NCI-H2196 treated with DMSO at 0.1 percent for 48 hours (cell line): ENCODE measurements around the gene TRPV4.

Experiments used
- DNase-seq: peaks from one replicate; lab custom pipeline; 2025; ENCODE audit not compliant: unreplicated experiment; lab: John Stamatoyannopoulos, UW

Gene TRPV4

DNA sequence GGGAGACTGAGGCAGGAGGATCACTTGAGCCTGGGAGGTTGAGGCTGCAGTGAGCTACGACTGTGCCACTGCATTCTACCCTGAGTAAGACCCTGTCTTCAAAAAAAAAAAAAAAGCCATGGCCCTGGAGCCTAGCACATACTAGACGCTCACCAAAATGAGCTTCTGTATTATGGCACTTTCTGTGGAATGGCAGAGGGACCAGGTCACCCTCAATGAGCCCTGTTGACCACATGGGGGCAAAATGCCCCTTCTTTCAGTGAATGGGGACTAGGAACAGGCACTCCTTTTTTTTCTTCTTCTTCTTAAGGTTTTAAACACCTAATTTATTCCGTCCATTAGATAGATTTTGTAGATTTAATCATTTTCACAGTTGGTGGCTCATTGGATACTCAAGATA lies 69.1 kb downstream of the TRPV4 start:
- no peak for DNase-seq

DNA sequence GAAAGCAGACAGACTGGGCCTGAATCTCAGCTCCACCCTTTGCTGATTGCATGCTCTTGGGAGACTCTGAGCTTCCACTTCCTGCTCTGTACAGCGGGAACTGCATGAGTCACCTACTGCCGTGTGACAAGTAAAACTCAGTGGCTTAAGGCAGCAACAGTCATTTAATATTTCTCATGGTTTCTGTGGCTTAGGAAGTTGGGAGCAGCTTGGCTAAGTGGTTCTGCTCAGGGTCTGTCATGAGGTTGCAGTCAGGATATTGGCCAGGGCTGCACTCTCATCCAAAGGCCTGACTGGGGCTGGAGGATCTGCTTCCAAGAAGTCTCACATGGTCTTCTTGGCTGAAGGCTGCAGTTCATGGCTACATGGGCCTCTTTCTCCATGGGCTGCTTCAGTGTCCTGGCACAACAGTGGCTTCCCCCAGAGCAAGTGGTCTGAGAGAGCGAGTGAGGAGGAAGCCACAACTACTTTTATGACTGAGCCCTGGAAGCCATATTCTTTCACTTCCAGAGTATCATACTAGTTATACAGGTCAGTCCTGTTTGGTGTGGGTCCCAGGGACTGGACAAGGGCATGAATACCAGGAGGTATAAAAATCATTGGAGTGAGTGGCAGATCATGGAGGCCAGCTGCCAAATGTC lies 69.9 kb downstream of the TRPV4 start:
- no peak for DNase-seq

DNA sequence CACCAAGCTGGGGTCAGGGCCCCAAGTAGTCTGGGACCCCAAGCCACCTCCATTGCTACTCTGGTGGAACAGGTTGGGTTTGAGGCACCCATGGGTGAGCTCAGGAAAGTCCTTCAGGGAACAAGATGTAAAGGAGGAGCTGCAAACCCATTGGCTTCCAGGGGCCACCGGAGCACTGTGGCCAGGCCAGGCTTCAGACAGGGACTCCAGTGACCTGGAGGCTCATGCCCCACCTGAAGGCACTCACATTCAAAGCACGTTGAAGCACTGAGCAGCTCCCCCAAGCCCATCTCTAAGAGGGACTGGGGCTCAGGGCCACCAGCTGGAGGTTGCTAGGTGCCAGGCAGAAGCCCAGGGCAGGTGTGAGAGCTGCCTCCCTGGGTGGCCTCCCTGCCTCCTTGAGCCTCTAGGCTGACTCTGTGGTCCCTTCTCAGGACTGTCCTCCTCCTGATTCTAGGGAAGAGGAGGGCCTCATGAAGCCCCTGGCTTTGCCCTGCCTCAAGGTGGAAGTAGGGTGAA lies 70.5 kb downstream of the TRPV4 start:
- no peak for DNase-seq

DNA sequence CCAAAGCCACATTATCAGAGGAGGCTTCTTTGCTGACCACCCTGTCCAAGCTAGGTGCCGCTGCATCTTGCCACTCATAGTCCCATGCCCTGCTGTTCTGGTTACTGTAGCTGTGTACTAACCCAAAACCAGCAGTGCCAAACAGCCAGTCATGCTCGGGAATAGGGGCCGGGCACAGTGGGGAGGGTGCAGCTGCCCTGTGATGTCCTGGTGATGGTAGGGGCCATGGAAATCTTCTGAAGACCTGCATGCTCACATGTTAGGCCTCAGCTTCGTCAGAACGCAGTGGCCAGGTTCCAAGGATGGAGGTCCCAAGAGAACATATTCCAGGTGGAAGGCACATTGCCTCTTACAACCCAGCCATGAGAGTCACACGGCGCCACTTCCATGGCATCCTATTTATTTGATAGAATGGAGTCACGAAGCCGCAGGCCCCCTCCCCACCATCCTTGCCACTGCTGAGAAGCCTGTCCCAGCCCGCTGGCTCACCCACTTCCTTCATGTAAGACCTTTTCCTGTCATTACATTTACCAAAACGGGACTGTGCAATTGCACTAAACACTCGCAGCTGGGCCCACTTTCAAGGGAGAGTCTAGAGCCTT lies 71.0 kb downstream of the TRPV4 start:
- DNase-seq, result no peak

DNA sequence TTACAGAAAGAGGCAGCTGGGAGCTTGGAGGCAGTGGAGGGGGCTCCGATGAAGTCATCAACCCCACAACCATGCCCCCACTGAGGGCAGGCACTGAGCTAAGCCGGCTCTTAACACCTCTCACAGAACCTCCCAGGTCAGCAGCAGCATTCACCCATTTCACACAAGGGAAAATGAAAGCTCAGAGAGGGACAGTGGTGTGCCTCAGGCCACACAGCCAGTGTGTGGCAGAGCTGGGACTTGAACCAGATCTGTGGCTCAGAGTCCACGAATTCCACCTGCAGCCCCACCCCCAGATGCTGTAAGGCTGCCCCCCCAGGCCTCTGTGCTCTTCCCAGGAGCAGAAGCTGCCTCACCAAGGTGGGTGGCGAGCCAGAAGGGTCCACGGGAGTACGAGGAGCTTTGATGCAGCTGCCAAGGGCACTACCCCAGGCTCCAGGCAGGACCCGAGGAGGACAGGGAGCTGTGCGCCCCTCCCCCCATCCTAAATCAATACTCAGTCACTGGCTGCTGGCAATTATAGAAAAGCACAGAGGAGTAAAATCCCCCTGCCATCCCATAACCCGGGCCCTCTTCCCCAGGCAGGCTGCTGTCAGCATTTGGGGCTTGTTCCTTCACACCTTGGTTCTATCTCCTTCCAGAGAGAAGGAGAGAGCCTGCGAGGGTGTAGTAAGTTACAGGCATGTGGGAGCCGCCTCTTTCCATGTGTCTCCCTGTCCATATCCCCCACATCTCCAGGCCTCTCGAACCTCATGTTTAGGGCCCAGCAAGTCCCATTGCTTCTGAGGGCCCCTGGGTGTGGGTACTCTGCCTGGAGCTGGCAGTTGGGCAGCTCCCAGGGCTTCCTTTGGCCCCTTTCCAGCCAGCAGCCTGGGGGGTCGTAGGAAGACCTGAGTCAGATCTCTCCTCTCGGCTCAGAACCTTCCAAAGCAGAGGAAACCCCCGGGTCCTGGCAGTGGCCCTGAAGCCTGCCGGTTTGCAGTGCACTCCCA lies 72.0 kb downstream of the TRPV4 start:
- DNase-seq, result no peak

DNA sequence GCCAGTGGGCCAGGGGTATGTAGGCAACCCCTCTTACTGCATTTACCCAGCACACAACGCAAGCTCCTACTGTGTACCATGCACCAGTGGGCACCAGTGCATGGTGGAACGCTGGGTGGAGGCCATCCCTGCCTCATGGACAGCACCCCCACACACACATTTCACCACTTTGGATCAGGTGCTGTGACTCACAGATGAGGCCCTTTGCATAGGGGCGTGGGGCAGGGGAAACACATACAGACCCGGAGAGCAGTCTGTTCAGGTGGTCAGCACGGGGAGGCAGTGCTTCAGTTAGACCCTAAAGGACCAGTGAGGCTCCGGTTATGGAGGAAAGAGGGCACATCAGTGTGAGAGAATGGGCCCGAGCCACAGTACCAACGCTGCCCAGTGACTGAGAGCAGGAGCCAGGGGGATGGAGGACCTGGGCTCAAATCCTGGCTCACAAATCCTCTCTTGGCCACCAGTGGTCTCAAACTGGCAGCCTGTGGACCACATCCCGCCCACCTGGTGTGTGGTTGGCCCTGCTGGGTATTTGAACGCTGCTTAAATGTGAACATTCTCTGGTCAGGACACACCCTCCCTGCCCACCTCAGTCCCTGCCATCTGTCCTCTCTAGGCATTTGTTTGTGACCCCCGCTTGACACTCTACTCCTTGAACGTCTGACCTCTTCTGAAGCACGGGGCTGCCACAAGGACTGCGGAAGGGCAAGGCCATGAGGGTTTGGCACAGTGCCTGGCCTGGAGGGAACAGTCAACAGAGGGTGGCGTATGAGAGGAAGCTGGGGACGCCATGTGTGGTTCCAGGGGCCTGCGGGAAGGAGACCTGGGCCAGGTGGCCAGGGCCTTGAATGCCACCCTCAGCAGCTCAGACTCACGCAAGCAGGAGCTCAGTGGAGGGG lies 72.9 kb downstream of the TRPV4 start:
- DNase-seq, result no peak

DNA sequence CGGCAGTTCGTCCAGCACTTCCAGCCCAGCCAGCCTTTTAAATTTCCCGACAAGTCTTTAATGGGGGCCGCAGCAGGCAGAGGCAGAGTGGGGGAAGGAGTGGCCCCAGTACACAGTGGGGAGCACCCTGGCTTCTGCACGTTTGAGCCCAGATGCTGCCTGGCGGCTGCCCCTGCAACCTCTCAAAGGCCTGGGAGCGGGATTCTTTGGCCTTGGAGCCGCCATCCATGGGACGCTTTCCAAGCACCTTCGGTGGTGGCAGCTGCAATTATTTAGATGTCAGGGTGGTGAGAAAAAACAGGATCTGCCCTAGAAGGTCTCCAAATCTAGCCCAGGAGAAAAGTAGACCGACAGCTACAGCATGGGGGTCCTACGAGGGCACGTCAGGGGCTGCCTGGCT lies 73.6 kb downstream of the TRPV4 start:
- DNase-seq, result no peak

DNA sequence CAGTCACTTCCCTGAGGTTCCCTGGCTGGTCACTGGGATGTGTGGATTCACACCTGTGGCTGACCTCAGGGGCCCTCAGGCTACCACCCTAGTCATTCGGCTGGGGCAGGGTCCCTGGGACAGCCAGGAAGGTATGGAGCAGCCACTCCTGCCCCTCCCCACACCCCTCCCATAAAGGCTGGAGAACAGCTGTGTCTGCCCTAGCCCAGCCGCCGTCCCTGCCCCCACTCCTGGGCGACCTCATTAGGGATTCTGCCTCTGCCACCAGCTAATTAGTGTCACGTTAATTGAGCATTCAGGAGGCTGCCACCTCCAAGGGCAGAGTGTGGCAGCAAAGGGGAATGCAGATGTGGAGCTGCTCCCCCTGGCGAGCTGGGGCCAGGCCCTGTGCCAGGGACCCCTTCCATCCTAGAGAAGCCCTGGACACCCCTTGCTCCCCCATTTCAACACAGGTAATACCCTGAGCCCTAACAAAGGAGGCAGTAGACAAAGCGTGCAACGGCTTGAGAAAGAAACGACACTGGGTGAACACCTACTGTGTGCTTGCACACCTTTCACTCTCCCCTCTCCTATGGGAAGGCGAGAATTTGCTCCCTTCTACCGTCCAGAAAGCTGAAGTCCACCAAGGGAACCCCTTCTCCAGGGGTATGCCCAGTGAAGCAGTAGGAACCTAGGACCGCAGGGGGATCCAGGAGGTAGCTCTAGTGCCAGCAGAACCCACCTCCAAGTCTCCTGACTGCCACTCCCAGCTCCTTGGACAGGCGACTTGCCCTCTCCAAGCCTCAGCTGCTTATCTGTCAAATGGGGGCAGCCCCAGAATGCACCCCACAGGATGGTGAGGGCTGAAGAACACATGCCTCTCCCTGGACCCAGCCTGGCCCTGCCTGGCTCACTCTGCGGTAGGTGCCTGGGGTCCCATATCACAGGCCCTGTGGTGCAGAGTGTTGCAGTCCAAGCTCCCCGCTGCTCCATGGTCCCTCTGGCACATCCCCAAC lies 74.5 kb downstream of the TRPV4 start:
- no peak for DNase-seq

DNA sequence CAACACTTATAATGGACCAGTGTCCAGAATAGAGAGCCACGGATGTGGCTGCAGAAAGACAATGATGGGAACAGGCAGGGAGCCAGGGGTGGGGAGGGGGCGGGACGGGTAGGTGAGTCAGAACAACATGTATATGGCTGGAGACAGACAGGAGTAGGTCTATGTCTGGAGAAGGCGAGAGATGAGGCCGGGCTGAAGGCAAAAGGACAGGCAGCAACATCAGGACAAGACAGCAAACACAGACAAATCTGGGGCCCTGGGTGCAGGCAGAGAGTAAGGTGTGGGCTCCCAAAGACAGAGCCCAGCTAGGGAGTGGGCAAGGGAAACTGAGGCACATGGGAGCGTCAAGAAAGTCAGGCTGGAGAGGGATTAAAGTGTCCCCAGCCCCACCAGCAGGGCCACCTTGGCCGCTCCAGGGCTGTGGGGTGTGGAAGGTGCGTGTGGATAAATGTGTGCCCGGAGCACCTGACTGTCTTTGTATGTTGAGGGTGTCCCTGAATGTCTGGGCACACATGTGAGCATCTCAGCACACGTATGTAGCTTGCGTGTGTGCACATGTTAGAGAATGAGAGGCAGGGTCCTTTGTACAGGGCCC lies 75.4 kb downstream of the TRPV4 start:
- no peak for DNase-seq

DNA sequence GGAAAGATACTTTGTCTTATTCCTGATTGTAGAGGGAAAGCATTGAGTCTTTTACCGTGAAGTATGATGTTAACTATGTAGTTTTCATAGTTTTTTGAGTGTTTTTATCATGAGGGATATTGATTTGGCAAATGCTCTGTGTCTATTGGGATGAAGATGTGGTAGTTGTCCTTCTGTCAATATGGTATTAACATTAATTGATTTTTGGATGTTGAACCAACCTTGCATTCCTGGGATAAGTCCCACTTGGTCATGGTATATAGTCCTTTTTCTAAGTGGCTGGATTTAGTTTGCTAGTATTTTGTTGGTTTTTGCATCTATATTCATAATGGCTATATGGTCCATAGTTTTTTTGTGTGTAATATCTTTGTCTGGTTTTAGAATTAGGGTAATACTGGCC lies 76.7 kb downstream of the TRPV4 start:
- no peak for DNase-seq

DNA sequence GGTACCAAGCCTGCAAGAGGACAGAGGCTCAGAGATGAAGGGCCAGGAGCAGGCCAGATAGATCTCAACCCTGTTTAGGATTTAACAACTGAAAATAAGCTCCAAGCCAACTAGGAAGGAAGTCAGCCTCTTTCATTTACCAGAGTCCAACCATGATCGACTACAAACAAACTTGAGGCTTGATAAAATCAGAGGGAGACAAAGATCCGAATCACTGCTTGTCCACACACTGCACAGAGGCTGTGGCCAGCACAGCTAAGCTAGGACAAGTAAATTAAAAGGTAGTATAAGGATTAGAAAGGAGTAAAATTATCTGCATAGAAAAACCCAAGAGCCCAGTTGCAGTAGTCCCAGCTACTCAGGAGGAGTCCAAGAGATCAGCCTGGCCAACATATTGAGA lies 79.2 kb downstream of the TRPV4 start:
- no peak for DNase-seq

DNA sequence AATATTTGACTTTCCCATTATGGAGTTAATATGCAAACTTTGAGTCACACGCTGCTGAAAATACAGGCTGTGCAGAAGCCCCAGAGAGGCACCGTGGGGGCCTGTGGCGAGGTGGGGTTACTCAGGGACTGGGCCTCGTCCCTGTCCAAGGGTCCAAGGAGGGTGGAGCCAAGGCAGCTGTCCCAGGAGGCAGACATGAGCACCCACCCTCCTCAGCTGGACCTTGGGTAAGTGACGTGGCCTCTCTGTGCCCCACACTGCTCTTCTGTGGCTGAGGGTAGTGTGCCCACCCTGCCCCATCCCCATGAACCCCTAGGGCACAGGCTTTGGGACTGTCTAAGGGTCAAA lies 80.2 kb downstream of the TRPV4 start:
- DNase-seq, result no peak

DNA sequence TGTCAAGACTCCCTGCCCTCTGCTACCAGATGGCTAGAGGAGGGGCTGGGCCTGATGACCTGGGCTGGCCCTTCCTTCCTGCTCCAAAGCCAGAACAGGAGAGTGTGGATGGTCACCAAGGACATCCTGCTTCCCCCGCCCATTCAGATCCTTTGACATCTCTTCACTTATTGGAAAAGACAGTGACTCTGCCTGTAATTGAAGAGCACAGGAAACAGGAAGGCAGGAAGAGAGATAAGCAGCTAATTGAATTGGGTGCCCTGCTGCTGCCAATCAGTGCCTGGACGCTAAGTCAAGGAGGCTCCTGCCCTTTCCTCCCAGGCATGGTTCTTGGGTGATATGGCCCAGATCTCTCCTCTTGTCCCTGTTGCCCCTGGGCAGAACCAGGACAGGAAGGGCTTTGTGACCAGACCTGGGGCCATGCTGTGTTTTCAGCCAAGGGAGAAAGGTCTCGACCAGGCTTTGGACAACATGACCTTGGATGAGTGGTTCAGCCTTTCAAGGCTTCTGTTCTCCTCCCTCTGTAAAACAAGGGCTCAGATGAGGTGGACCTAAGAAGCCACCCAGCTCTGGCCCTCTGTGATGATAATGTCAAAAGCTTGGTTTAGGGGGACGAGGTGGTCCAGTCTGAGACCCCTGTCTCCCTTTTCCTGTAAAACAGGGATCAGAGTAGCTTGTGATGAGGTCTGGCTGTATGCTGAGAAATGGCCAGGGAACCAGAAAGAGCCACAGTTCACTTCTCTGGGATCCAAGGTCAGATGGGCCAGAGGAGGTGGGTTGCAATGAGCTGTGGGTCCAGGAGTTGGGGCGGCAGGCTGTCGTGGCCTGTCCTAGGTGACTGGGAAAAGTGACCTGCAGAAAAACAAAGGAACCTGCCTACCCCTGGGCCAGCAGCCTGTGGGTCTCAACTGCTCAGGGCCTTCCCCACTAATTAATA lies 80.8 kb downstream of the TRPV4 start:
- DNase-seq, result no peak

DNA sequence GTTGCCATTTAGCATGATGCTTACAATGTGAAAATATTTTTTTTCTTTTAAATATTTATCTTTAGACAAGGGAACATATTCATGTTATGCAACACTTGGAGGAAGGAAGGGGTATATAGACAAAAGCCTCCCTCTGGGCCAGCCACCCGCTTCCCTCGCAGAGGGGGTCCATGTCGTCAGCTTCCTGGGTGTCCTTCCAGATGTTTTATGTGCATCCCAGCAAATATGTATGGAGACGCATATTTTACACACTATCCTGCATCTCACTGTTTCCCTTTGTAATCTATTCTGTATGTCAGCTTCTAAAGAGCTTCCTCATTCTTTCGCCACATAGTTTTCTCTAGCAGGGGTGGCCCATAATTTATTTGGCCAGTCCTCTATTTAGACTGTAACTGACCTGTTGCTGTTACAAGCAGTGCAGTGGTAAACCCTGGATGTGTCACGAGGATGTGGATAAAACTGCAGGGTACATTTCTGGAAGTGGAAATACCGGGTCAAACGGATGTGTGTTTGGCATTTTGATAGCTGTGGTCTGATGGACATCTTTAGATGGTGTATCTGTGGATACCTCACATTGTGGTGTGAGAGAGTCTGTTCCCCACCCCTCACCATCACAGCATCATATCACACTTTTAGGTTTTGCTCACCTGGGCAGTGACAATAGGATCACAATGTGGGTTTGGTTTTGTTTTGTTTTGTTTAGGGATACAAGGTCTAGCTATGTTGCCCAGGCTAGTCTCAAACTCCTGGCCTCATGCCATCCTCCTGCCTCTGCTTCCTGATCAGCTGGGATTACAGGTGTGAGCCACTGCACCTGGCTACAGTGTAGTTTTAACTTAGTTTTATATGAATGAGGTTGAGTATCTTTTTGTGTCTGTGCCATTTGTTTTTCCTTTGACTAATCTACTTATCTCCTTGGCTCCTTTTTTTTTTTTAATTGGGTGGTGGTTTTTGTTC lies 87.9 kb downstream of the TRPV4 start:
- peak; percentile 46 for DNase-seq

DNA sequence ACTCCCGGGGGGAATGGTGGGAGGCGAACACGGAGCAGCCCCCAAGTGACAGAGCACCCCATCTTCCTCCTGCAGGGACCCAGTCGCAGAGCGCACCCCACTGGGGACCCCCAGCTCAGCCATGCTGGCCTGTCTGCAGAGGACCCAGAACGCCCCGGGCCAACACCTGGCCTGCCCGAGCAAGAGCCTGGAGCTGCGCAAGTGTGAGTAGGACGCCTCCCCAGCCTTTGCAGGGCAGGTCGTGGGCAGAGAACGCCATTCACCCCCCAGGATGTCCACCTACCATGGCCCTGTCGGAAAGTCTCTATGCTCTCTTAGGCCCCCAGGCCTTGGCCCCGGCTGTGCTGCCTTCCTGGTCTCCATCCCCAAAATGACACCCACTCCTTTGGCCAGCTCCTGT lies 89.2 kb downstream of the TRPV4 start:
- no peak for DNase-seq

DNA sequence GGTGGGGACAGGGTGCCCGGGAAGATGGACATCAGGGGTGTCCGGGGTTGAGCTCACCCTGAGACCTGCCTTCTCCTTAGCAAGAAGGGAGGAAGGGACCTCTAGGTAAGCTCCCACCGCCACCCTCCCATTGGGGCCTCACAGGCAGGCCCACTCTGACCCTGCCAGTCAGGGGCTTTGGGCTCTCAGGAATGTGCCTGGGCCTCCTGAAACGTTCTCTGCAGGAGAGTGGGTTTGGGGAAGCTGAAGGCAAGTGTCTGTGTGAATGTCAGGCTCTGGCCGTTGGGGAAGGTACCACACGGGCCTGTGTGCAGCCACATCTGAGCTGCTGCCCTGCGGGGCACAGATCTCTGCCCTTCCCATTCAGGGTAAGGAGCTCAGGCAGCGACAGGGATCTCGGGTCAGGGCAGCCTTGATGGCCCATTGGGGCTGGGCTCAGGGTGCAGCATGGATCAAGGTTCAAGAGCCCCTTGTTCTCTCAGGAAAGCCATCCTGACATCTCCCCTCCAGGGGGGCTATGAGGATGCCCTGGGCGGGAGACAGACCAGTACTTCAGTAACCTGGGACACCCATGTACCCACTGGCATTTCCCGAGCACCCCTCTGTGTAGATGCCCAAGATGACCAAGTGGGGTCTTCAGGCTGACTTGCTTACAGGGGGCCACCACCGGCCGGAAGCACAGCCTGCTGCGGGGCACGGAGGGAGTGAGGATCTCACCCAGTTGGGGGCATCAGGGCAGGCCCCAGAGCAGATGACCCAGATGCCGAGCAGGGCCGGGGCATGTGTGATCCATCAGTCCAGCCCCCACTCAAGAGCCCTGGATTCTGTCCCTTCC lies 89.9 kb downstream of the TRPV4 start:
- DNase-seq, result no peak
